Neural progenitor cell (in vitro differentiated cells): ENCODE measurements around the gene PROZ. TPM values are rescaled to one million over a fixed set of nuclear protein-coding genes. Genes with fewer than 3 reads are reported as not detected.

Experiments
- DNase-seq: peaks from one replicate; pipeline ENCODE4 v3.0.0-alpha.2; 2016; ENCODE audit warnings: low spot score
- H2AFZ ChIP-seq: fragments of 200-600 bp; sonication (generic); replicated peaks from 2 replicates; pipeline ENCODE4 v1.6.1; 2016; ENCODE audit warnings: antibody characterized with exemption
- H3F3A ChIP-seq: fragments of 200-600 bp; sonication (generic); 2 replicates; pipeline ENCODE4 v1.6.1; 2016; ENCODE audit warnings: antibody characterized with exemption, low read depth
- H3K27ac ChIP-seq: fragments of 200-600 bp; sonication (generic); 2 replicates; pipeline ENCODE4 v1.5.1; 2016; ENCODE audit warnings: mild to moderate bottlenecking
- H3K27me3 ChIP-seq: fragments of 200-600 bp; sonication (generic); 2 replicates; pipeline ENCODE4 v1.6.1; 2016; ENCODE audit warnings: mild to moderate bottlenecking, moderate library complexity
- H3K36me3 ChIP-seq: fragments of 200-600 bp; sonication (generic); 2 replicates; pipeline ENCODE4 v1.5.1; 2016
- H3K4me1 ChIP-seq: fragments of 200-600 bp; sonication (generic); 2 replicates; pipeline ENCODE4 v1.6.1; 2016; ENCODE audit warnings: mixed run types
- H3K4me2 ChIP-seq: fragments of 200-600 bp; sonication (generic); 2 replicates; pipeline ENCODE4 v1.6.1; 2016
- H3K4me3 ChIP-seq: fragments of 200-600 bp; sonication (generic); 2 replicates; pipeline ENCODE4 v1.5.1; 2016
- H3K79me2 ChIP-seq: fragments of 200-600 bp; sonication (generic); 2 replicates; pipeline ENCODE4 v1.6.1; 2016; ENCODE audit warnings: low read depth
- H3K9ac ChIP-seq: fragments of 200-600 bp; sonication (generic); 2 replicates; pipeline ENCODE4 v1.6.1; 2016
- H3K9me3 ChIP-seq: fragments of 200-600 bp; sonication (generic); 2 replicates; pipeline ENCODE4 v1.5.1; 2016; ENCODE audit warnings: low read depth
- H4K20me1 ChIP-seq: fragments of 200-600 bp; sonication (generic); 2 replicates; pipeline ENCODE4 v1.6.1; 2016; ENCODE audit warnings: low read depth
- H3K27ac Mint-ChIP-seq: 3 replicates; pipeline ENCODE4 v1.8.0; 2021; ENCODE audit warnings: mixed read lengths
- H3K27me3 Mint-ChIP-seq: 2 replicates; pipeline ENCODE4 v1.8.0; 2022; ENCODE audit warnings: low read depth, mild to moderate bottlenecking, inconsistent platforms, moderate library complexity, mixed read lengths; ENCODE audit not compliant: insufficient read depth
- H3K36me3 Mint-ChIP-seq: 3 replicates; pipeline ENCODE4 v1.8.0; 2021; ENCODE audit warnings: mixed read lengths
- H3K4me1 Mint-ChIP-seq: 3 replicates; pipeline ENCODE4 v1.8.0; 2021; ENCODE audit warnings: mixed read lengths
- H3K4me3 Mint-ChIP-seq: 3 replicates; pipeline ENCODE4 v1.8.0; 2021; ENCODE audit warnings: mild to moderate bottlenecking, moderate library complexity, mixed read lengths
- H3K9me3 Mint-ChIP-seq: 3 replicates; pipeline ENCODE4 v1.8.0; 2020; ENCODE audit warnings: mixed read lengths
- CTCF ChIP-seq: fragments of 200-600 bp; sonication (generic); IDR thresholded peaks from 2 replicates; pipeline ENCODE4 v1.5.1; 2017; ENCODE audit warnings: antibody characterized with exemption, mild to moderate bottlenecking
- EZH2 ChIP-seq: fragments of 200-600 bp; sonication (generic); IDR thresholded peaks from 2 replicates; pipeline ENCODE4 v1.6.1; 2017; ENCODE audit warnings: antibody characterized with exemption, mild to moderate bottlenecking, moderate library complexity
- EZH2phosphoT487 ChIP-seq: fragments of 200-600 bp; sonication (generic); IDR thresholded peaks from 2 replicates; pipeline ENCODE4 v1.6.1; 2017; ENCODE audit warnings: antibody characterized with exemption
- total RNA-seq: library from RNA; depleted of rRNA; stranded (reverse); fragments of >200 nt; gene quantifications from 2 replicates; pipeline ENCODE4 v1.2.3, GENCODE V29; 2015; ENCODE audit warnings: low replicate concordance

The PROZ gene
- total RNA-seq, 1 donor from 2014 or later, result not detected

- Histone ChIP-seq H3K27me3 (peaks cover 24% of the 10 kb centered on the region), H3K27ac (no peak overlapping the region), H3K36me3 (no peaks in the 10 kb centered on the region), H3K4me2 (peak overlapping the region; percentile 81), H3K79me2 (no peaks in the 10 kb centered on the region), H3K9me3 (no peaks in the 10 kb centered on the region), H3K4me1 (peaks cover 6% of the 10 kb centered on the region), H3K4me3 (peak overlapping the region; percentile 43), H3K9ac (no peak overlapping the region), H3F3A (peaks cover 34% of the 10 kb centered on the region), H2AFZ (peak overlapping the region; percentile 64), H4K20me1 (no peaks in the 10 kb centered on the region)
- TF ChIP-seq EZH2 (peak; percentile 75), CTCF (no peak), EZH2phosphoT487 (peak; percentile 72)
- Mint-ChIP-seq H3K36me3 (no peaks in the 10 kb centered on the region), H3K27ac (peak overlapping the region; percentile 66), H3K27me3 (peaks cover 5% of the 10 kb centered on the region), H3K4me3 (peak overlapping the region; percentile 77), H3K9me3 (no peaks in the 10 kb centered on the region), H3K4me1 (peaks cover 34% of the 10 kb centered on the region)
- DNase-seq, result peak; percentile 63
These were observed 5.3 kb upstream of the PROZ start for GRCh38 chr13:113152984-113153809.

- no peaks in the 10 kb centered on the region for H3K9me3 ChIP-seq
- peaks cover 14% of the 10 kb centered on the region for H3K4me1 ChIP-seq
- peak; percentile 84 for DNase-seq
- H3F3A ChIP-seq, result peaks cover 34% of the 10 kb centered on the region
- Mint-ChIP-seq H3K27ac (peak overlapping the region; percentile 66), H3K4me3 (peak overlapping the region; percentile 77), H3K27me3 (peaks cover 5% of the 10 kb centered on the region), H3K4me1 (peaks cover 40% of the 10 kb centered on the region), H3K36me3 (no peaks in the 10 kb centered on the region), H3K9me3 (no peaks in the 10 kb centered on the region)
- H2AFZ ChIP-seq, result peak overlapping the region; percentile 64
- no peaks in the 10 kb centered on the region for H3K79me2 ChIP-seq
- H3K9ac ChIP-seq, result no peak overlapping the region
- no peak for TF ChIP-seq EZH2phosphoT487
- TF ChIP-seq CTCF, result no peak
- no peak for TF ChIP-seq EZH2
- H3K4me2 ChIP-seq, result peak overlapping the region; percentile 81
- peak overlapping the region; percentile 43 for H3K4me3 ChIP-seq
- peaks cover 24% of the 10 kb centered on the region for H3K27me3 ChIP-seq
- no peak overlapping the region for H3K27ac ChIP-seq
- no peaks in the 10 kb centered on the region for H3K36me3 ChIP-seq
- H4K20me1 ChIP-seq, result no peaks in the 10 kb centered on the region
These were observed 4.4 kb upstream of the PROZ start for GRCh38 chr13:113153810-113154748.

GRCh38 chr13:113155201-113155600, 3.2 kb upstream of the PROZ start:
- no peaks in the 10 kb centered on the region for H3K79me2 ChIP-seq
- Mint-ChIP-seq H3K4me3 (no peak overlapping the region), H3K27ac (no peak overlapping the region), H3K36me3 (no peaks in the 10 kb centered on the region), H3K4me1 (peaks cover 42% of the 10 kb centered on the region), H3K27me3 (peaks cover 5% of the 10 kb centered on the region), H3K9me3 (no peaks in the 10 kb centered on the region)
- H3K36me3 ChIP-seq, result no peaks in the 10 kb centered on the region
- no peak overlapping the region for H3K4me3 ChIP-seq
- no peaks in the 10 kb centered on the region for H4K20me1 ChIP-seq
- peaks cover 34% of the 10 kb centered on the region for H3F3A ChIP-seq
- TF ChIP-seq CTCF (no peak), EZH2 (no peak), EZH2phosphoT487 (no peak)
- no peak overlapping the region for H3K9ac ChIP-seq
- H3K4me1 ChIP-seq, result peaks cover 24% of the 10 kb centered on the region
- no peak overlapping the region for H3K4me2 ChIP-seq
- H3K27me3 ChIP-seq, result peaks cover 24% of the 10 kb centered on the region
- H3K9me3 ChIP-seq, result no peaks in the 10 kb centered on the region
- DNase-seq, result no peak
- H2AFZ ChIP-seq, result no peak overlapping the region
- H3K27ac ChIP-seq, result no peak overlapping the region
